ENCODE measurements around the gene LEF1.
"Not testable (repeated sequence)": the region's sequence is repeated elsewhere in the genome, so short reads cannot be mapped to it uniquely, and the experiment has no call there.

Gene LEF1

DNA sequence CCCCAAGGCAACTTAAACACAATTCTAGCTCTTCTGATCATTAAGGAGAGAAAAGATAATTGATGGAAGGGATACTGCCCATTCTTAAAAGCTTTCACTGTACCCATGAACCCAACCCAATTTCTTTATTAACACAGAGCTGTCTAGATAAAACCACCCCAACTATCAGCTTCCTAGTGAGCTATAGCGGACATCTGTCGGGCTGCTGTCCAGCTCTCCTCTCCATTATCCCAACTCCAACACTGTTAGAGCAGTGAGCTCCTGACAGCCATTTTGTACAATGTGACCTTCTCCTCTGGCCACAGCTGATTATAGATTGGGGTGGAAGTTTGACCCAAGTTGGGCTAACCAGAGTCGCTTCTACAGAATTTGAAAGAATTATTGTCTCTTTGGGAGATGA, 112.9 kb downstream of the LEF1 start:
- no peak for DNase-seq

DNA sequence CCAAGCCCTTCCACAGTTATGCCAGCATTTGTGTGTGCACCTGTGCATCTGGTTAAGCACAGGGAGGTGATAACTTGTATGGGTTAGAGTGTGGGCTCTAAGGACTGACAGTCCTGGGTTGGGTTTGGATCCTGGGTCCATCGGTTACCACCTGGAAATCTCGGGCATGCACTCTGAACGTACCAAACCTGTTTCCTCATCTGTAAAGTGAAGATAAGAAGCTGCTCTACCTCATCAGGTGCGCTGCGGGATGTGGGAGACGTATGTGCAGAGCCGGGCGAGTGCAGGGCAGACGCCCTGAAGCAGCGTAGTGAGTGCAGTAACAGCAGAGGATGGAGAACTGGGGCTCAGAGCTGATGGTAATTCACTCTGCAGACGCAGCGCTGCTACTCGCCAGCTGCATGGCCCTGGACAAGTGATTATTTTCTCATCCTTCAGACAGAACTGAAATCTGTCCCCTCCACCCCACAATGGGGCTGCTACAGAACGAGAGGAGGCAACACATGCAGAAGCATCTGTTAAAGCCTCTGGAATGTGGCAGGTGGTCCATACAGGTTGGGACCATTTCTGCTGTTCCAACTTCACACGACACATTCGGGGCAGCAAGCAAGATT, 114.6 kb downstream of the LEF1 start:
- no peak for DNase-seq

DNA sequence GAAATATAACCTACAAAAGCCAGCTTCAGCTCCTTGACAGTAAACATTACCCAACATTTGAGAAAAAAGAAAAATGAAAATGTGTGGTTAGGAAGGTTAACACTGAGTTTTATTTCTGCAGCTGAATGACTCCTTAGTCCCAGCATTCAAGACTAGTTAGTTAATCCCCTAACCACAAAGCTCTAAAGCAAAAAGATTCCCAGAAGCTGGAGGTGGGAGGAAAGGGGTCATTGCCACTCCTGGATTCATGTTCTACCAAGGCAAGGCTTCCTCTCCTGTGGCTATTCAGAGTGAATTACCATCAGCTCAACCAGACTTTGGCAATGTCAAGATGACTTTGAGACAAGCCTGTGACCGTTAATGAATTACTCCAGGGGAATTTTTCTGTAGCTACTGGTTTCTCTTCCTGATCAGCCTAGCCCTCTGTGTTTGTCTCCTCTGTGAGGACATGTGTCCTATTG, 115.5 kb downstream of the LEF1 start:
- no peak for DNase-seq

DNA sequence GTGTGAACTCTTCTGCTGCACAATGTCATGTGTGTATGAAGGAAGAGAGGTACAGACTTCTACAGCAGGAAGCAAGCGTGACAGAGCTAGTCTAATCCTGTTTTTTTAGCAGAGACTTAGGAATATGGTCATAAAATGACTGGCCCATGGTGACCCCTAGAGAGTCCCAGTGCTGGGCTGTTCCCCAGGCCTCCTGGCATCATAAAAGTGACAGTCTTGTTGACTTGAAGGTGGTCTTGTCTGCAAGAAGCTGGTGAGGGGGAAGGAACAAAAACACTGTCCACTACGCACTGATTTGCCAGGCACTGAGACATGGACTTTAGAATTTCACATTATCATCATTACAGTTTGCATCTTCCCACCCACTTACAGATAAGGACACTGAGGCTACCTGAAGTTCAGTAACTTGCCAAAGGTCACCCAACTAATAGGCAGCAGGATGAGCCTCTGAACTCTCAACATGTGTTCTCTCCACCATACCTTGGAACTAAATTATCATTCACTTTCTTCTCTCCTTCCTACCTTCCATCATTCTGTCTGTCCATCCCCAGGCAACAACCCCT, 116.1 kb downstream of the LEF1 start:
- no peak for DNase-seq

DNA sequence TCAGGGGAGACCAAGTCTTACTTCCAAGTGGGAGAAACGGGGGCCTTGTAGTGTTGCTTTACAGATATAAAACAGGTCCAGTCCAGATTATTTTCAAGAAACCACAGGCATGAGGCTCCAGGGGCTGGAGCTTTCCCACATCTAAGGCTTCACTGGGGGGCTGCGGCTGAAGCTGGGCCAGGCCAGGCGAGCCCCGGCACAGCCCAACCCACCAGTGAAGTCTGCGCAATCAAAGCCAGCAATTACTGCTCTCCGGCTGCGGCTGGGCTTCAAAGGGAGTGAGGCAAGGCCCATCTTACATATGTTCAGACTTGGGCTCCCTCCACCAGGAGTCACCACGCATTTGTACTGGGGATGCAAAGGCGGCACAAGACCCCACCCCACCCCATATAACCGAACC, 117.4 kb downstream of the LEF1 start:
- DNase-seq, result peak; percentile 39

DNA sequence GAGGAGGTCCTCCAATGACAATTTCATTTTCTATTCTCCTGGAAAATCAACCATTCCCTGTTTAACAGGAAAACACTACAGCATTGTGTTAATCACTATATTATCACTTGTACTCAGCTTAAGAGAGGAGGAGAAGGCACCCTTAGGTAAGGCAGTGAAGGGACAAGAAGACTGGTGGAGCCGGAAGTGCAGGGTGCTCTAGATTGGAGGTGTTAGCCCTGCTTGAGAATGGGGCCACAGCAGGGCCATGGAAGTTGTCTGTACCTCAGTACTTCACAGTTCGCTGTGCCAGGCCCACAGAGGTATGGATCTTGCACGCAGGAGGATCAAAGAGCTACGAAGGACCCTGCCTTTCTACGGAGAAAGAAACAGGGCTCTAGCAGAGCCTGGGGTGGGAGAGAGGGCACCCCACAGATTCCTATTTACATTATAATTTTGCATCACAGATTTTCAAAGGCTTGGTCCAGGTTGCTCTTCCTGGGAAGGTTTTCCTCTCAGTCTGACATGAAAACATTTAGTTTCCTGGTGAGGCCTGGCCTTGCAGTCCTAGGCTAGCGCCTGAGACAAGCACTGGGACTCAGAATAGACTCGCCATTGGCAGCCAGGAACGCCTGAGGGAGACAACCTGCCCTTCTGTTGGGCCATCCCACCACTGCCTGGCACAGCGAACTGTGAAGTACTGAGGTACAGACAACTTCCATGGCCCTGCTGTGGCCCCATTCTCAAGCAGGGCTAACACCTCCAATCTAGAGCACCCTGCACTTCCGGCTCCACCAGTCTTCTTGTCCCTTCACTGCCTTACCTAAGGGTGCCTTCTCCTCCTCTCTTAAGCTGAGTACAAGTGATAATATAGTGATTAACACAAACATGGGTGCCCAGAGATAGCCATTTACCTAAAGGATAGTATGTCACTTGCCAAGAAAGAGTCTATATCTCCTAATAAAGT, 118.3 kb downstream of the LEF1 start:
- not testable (repeated sequence) for DNase-seq

DNA sequence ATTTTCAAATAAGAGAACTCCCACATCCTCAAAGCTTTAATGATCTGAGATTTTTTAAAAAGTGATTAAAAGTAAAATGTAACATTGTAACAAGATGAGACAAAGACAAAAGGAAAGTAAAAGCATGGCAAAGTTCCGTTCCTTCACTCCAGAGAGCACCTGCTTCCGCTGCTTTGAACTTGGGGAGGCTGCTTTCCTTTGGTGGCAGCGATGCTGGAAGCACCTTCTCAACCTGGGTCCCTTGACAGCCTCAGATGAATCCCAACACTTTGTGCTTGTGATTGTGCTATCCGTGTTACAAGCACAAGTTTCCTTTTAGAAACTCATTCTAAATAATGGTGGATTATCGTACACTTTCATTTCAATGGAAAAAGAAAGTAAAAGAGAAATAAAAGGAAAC, 119.3 kb downstream of the LEF1 start:
- DNase-seq, result no peak

DNA sequence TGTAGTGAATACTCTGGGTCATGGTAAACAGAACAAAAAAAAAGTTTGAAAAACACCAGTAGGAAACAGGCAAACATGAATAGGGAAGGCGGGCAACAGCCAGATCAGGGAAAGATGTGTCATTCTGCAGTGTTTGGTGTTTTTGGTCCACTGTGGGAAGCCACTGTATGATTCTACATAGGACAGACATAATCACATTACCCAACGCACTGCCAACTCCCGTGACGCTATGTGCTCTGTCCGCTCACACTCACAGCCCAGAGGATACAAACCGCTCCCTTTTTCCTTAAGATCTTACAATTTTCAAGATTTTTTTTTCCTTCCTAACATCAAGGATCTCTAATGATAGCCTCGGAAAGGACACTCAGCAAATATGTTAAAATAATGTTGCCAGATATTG, 119.7 kb downstream of the LEF1 start:
- no peak for DNase-seq

DNA sequence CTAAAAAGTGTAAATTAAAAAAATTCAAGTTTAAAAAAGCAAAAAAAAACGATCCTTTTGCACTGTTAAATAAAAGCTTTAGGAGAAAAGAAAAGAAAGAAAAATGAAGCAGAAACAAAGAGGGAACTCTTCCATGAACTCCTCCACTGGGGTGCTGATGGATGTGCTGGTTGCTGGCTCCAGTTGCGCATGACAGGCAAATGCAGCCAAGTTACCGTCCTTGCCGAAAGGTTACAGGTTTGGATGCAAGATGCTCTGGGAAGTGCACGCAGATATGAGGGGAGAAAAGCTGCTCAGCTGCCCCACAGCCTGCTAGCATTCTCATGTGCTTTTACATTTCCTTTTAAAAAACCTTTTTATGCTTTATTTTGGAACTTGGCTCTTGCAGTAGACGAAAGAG, 120.6 kb downstream of the LEF1 start:
- DNase-seq, result no peak

DNA sequence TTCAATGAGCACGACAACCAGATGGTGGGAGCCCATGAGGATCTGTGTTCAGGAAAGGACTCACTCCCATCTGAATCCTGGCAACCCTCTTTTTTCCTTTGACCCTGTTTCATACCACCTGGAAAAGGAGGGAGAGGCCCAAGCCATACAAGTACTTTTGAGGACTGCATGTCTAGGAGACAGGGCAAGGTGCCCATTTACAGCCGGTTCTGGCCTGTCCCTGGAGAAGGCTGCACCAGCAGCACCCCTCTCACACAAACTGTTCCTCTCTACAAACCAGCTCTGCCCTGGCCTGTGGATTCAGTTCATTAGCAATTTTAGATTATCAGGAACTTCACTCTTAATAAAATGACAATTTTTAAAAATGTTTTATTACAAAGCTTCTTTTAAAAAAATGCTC, 121.5 kb downstream of the LEF1 start:
- no peak for DNase-seq

DNA sequence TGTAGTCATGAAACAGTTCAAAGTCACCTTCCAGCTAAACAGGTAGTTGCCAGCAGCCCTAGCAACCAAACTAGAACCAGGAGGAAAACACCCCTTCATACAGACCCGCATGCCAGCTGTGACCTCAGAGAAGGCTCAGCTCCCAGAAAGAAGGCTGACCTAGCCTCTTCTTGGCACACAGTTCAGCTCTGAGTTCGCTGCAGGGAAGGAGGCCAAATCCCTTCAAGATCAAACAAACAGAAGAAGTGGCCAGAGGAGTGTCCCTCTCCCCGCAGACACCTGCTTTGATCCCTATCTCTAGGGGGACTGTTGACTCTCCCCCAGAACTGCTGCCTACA, 123.1 kb downstream of the LEF1 start:
- DNase-seq, result no peak

DNA sequence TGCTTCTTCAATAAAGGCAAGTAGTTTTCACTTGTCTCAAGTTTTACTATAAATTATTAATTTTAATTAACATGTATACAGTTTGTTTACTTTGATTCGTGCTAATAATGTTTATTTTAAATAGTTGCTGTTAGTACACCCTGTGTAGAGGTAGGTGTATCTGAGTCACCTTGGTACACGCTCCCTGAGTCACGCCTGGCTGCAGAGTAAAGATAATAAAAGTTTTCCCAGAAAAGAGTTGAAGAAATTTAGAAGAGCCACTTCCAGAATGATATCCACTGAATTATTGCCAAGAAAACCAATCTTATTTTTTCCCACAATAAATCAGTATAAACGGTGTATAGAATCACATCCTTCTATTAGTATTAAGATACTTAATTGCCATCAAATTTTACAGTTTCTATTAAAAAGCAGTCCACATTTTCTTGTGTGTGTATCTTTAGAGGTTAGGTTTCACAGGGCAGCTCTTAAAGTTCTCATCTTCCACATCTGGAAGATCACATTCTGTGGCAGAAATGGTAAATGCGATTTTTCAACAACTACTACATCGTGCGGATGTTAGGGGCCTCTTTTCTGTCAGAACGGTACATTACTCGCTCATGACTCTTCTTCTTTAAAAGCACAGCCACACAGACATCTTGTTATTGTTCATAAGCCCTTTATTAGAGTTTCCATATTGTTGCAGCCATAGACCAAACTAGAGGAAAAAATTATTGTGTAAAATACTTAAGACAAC, 123.6 kb downstream of the LEF1 start:
- DNase-seq, result no peak

DNA sequence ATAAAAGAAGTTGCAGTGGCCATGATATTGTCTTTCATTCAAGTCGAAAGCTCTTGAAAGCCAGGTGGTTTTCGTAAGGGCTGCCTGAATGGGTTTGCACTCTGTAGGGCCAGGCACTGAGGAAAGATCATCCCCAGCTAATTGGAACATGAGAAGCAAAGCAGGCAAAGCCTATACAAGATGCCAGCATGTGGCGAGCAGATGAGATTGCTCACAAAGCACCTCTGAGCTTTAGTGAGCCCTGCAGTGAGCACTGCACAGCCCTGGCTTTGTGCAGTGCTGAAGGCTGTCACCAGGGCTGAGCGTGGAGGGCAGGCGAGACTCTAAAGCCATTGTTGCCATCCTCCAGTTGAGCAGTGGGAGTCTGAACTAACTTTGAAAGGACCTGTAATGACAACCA, 125.2 kb downstream of the LEF1 start:
- DNase-seq, result no peak

DNA sequence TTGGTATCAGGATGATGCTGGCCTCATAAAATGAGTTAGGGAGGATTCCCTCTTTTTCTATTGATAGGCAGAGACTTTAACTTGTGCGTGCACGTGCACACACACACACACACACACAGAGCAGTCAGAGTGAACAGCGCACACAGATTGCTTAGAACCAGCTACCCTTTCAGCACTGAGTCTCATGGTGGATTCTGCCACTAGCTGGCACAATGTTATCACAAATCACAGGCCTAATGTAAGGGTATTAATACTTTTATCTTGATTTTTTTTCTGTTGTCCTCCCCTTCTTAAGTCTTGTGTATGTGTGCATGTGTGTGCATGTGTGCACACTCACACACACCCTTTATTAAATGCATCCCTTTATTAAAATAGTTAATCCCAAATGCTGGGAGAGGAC, 125.8 kb downstream of the LEF1 start:
- no peak for DNase-seq

DNA sequence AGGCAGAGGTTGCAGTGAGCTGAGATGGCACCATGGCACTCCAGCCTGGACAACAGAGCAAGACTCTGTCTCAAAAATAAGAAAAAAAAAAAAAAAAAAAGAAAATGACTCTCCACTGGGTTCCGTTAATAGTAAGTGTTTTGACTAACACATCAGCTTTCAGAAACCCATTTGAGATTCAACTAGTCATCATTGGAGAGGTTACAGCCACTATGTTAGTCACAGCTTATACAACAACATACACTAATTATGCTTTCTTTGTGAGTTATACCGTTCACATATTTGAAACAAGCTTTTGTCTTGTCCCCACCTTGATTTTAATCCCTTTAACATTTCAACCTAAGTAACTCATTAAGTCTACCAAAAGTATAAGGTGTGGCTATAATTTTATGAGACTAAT, 130.8 kb downstream of the LEF1 start:
- no peak for DNase-seq

DNA sequence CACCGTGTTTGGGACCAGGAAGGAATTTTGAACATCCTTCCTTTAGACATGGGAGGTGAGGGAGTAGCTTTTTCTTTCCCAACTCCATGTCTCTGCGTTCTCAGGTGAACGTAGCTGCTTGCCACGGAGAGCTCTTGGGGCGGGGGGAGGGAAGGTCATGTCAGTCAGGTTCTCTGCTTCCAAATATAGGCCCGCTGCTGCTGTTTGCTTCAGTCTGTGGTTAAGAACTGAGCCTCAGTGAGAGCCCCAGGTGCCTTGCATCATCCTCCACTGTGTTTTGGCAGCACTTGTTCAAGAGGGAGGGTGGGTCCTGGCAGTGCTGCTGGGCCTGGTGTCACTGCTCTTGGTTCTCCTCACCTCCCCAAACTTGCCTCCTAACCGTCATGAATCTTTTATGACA, 132.5 kb downstream of the LEF1 start:
- peak; percentile 71 for DNase-seq

DNA sequence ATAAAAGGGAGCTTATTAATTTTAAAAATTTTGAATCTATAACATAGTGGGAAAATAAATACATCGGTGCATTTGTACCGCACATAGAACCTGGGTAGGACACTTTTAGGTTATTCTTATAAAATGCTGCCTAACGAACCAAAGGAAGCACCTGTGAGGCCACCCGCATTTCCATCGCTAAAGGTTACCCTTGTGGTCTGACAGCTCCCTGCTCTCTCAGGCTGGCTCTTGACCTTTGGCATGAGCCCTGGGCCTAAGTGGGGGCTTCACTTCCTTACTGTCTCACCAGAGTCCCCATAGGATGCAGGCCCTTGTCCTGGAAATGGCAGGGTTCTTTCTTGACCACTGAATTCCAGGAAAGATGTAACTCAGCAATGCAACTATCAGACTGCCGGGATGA, 133.0 kb downstream of the LEF1 start:
- DNase-seq, result no peak

DNA sequence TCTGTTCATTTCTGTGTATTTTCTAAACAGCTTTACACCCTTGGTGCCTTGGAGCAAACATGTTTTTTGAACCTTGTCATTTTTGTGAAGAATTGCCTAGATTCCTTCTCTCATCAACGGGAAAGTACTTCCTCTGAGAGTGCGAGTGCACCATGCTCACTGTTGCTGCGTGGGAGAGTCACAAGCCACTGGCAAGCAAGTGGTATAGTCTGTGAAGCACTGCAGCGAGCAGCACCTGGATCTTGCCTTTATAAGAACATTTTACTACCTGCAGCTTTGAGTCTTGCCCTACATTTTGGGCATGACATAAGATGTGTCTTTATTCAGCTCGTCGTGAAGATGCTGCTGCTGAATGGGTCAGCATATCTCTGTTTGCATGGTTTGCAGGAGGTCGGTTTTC, 134.2 kb downstream of the LEF1 start:
- DNase-seq, result peak; percentile 36

DNA sequence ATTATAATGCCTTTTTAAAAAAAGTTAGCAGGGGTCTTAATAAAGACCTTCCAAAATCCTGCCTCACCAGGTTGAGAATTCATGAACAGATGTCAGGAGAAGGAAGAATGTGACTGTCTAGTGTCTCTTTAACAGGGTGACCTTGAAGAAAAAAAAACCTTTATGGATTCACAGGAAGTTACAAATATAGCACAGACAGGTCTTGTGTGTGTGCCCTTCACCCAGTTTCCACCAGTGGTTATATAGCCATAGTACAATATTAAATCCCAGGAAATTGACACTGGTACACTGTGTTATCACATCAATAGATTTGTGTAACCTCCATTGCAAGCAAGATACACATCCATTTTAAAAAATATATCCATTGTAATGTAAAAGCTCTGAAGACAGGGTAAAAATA, 135.4 kb downstream of the LEF1 start:
- no peak for DNase-seq

DNA sequence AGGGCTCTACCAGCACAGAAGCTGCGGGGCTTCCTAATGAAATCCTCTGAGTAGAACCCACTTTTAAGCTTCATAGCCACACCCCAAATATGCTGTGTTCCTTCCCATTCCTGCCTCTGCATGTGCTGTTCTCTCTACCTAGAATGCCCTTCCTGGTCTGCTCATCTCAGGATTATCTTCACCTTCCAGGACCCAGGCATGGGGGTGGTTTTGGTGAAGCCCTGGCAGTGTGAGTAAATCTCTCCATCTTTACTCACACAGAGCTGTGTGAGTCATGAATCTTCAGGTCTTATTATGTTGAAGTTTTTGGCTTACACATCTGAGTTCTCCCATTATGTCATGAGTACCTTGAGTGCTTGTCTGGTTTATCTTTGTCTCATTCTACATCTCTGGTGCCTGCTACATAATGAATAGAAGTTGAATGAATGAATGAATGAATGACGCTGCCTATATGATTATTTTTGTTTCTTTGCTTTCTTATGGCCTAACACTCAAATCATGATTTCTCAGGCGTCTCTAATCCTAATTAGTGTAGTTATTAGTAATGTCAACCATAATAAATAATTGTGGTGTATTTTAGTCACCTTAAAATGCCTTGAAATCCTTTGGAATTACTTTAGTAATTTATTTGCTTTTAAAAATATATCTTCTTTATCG, 137.2 kb downstream of the LEF1 start:
- peak; percentile 48 for DNase-seq

DNA sequence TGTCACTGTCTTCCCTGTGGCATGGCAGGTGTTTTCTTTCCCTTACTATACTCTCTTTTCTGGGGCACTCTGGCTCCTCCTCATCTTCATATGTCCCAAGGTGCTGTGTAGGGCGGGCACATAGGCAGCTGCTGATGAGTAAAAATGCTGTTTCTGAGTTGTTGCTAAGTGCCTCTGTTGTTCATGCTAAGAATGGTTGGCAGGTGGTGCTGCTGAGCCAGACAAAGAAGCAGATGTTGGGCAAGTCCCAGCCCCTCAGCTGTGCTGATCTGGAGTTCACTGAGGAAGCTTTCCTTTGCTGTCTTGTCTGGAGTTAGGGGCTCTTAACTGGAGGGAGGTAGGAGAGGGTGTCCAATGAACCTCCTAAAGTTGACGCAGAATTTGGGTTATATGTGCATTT, 138.4 kb downstream of the LEF1 start:
- DNase-seq, result peak; percentile 70

DNA sequence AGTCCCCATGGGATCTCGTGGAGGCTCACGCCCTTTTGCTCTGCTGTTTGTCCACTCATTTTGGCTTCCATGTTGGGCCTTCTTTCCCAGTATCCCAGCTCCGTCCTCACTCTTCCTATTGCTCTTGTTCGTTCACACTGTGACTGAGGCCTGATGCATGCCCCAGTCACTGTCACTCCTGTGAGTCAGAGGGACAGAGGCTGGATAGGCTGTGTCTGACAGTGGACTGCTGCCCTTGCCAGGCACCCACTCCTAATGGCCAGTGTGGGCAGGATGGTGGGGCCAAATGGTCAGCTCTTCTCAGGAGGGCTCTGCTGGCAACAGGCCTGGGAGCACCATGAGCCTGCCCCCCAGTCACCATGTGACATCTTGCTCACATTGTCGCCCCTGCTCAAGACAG, 139.0 kb downstream of the LEF1 start:
- DNase-seq, result no peak

Data from activated CD8-positive, alpha-beta memory T cell treated with anti-CD3 and anti-CD28 coated beads, Interleukin-2, amount 50 U/mL, for 4 hours (primary cell).